ENCODE data around the gene MRPL10. TPM values are rescaled to one million over a fixed set of nuclear protein-coding genes. Genes with fewer than 3 reads are reported as not detected.

Gene MRPL10
- total and polyA plus RNA-seq, 12 donors, result 44.2 to 72.3 (median 61.9) TPM

GRCh38 chr17:47830396-47831002 is 842 bp downstream of the MRPL10 start:
- TF ChIP-seq CTCF (IDR thresholded peaks at IDR 0.05), result no peak
- WGBS, 2 donors, result 69 to 71% methylated on average over 18 of the region's 18 CpGs
- Histone ChIP-seq H3K36me3 (peaks cover 0 to 37% (median 24%) of the 10 kb centered on the region in 9 donors), H3K4me1 (peaks cover 8 to 48% (median 33%) of the 10 kb centered on the region in 9 donors), H3K27ac (peak overlapping the region in 8 of 10 donors; percentile 28 to 90 (median 74)), H3K9me3 (no peaks in the 10 kb centered on the region), H3K27me3 (no peaks in the 10 kb centered on the region), H3K4me3 (peak overlapping the region; percentile 53 to 93 (median 75))
- intact Hi-C loops (cut with DNase I), result loop anchor here in 1 of 10 donors (10.0 kb wide), 1 partner anchor 274 kb away; the partner anchor contains the start of genes CBX1 and SNX11
- no peak for DNase-seq
- no peak for ATAC-seq

- WGBS, 2 donors, result 86 to 92% methylated on average over 3 of the region's 3 CpGs
- intact Hi-C loops (cut with DNase I), result loop anchor here in 1 of 10 donors (10.0 kb wide), 1 partner anchor 275 kb away; the partner anchor contains the start of genes CBX1 and SNX11
- H3K27me3 ChIP-seq, result no peaks in the 10 kb centered on the region
- DNase-seq (no peak), ATAC-seq (no peak)
- peak overlapping the region in 1 of 10 donors; percentile 90 for H3K27ac ChIP-seq
- peak overlapping the region in 1 of 10 donors; percentile 76 for H3K4me3 ChIP-seq
- H3K4me1 ChIP-seq, result peaks cover 8 to 42% (median 29%) of the 10 kb centered on the region in 9 donors
- H3K36me3 ChIP-seq, result peaks cover 0 to 44% (median 29%) of the 10 kb centered on the region in 9 donors
- no peaks in the 10 kb centered on the region for H3K9me3 ChIP-seq
- TF ChIP-seq CTCF (IDR thresholded peaks at IDR 0.05), result no peak
These were observed 1.5 kb downstream of the MRPL10 start for GRCh38 chr17:47829870-47830269.

- Histone ChIP-seq H3K4me3 (no peak overlapping the region), H3K36me3 (peaks cover 0 to 71% (median 41%) of the 10 kb centered on the region in 9 donors), H3K27me3 (no peaks in the 10 kb centered on the region), H3K27ac (no peak overlapping the region), H3K9me3 (no peaks in the 10 kb centered on the region), H3K4me1 (peaks cover 5 to 24% (median 20%) of the 10 kb centered on the region in 9 donors)
- WGBS, 2 donors, result 94 to 96% methylated on average over 4 of the region's 4 CpGs
- TF ChIP-seq CTCF (IDR thresholded peaks at IDR 0.05), result no peak
- DNase-seq (no peak), ATAC-seq (no peak)
- intact Hi-C loops (cut with DNase I), result no loop called here
These were observed 7.8 kb downstream of the MRPL10 start for GRCh38 chr17:47823519-47823918.

- Histone ChIP-seq H3K36me3 (peaks cover 0 to 71% (median 37%) of the 10 kb centered on the region in 9 donors), H3K27me3 (no peaks in the 10 kb centered on the region), H3K4me1 (peaks cover 5 to 24% (median 20%) of the 10 kb centered on the region in 9 donors), H3K4me3 (no peak overlapping the region), H3K27ac (no peak overlapping the region), H3K9me3 (no peaks in the 10 kb centered on the region)
- no peak for TF ChIP-seq CTCF (IDR thresholded peaks at IDR 0.05)
- no peak for DNase-seq
- intact Hi-C loops (cut with DNase I), result no loop called here
- no peak for ATAC-seq
- 89 to 92% methylated on average over 4 of the region's 4 CpGs for WGBS, 2 donors
These were observed 8.6 kb downstream of the MRPL10 start for GRCh38 chr17:47822785-47823184.
